Hepatocyte (in vitro differentiated cells): ENCODE data around the gene PKNOX2. TPM values are rescaled to one million over a fixed set of nuclear protein-coding genes. Genes with fewer than 3 reads are reported as not detected.

ENCODE experiments used
- DNase-seq: peaks from one replicate; pipeline ENCODE4 v3.0.0-alpha.2; 2016; ENCODE audit warnings: low spot score
- H2AFZ ChIP-seq: fragments of 200-600 bp; sonication (generic); 2 replicates; pipeline ENCODE4 v1.6.0; 2016; ENCODE audit warnings: antibody characterized with exemption, mild to moderate bottlenecking
- H3K27ac ChIP-seq: fragments of 200-600 bp; sonication (generic); 2 replicates; pipeline ENCODE4 v1.5.1; 2016; ENCODE audit warnings: mild to moderate bottlenecking
- H3K27me3 ChIP-seq: fragments of 200-600 bp; sonication (generic); 2 replicates; pipeline ENCODE4 v1.6.1; 2016
- H3K36me3 ChIP-seq: fragments of 200-600 bp; sonication (generic); replicated peaks from 2 replicates; pipeline ENCODE4 v1.5.1; 2016; ENCODE audit warnings: low read depth; ENCODE audit not compliant: insufficient read depth
- H3K4me1 ChIP-seq: fragments of 200-600 bp; sonication (generic); 2 replicates; pipeline ENCODE4 v1.5.1; 2016; ENCODE audit warnings: mild to moderate bottlenecking, moderate library complexity; ENCODE audit not compliant: insufficient read depth
- H3K4me2 ChIP-seq: fragments of 200-600 bp; sonication (generic); 2 replicates; pipeline ENCODE4 v1.6.0; 2016
- H3K4me3 ChIP-seq: fragments of 200-600 bp; sonication (generic); 2 replicates; pipeline ENCODE4 v1.5.1; 2016; ENCODE audit warnings: mild to moderate bottlenecking
- H3K79me2 ChIP-seq: fragments of 200-600 bp; sonication (generic); 2 replicates; pipeline ENCODE4 v1.6.0; 2017; ENCODE audit warnings: mild to moderate bottlenecking
- H3K9me2 ChIP-seq: fragments of 200-600 bp; sonication (generic); replicated peaks from 2 replicates; pipeline ENCODE4 v1.6.0; 2017; ENCODE audit warnings: mild to moderate bottlenecking; ENCODE audit not compliant: insufficient read depth
- H3K9me3 ChIP-seq: fragments of 200-600 bp; sonication (generic); 2 replicates; pipeline ENCODE4 v1.5.1; 2016; ENCODE audit warnings: low read depth, mild to moderate bottlenecking
- H4K20me1 ChIP-seq: fragments of 200-600 bp; sonication (generic); 2 replicates; pipeline ENCODE4 v1.6.0; 2016; ENCODE audit warnings: mild to moderate bottlenecking; ENCODE audit not compliant: insufficient read depth, poor library complexity, severe bottlenecking
- EZH2 ChIP-seq: fragments of 200-600 bp; sonication (generic); IDR thresholded peaks from 2 replicates; pipeline ENCODE4 v1.6.1; 2016; ENCODE audit warnings: antibody characterized with exemption, mild to moderate bottlenecking, borderline replicate concordance
- EZH2phosphoT487 ChIP-seq: fragments of 200-600 bp; sonication (generic); IDR thresholded peaks from one replicate; pipeline ENCODE4 v1.6.1; 2018; ENCODE audit warnings: antibody characterized with exemption, mild to moderate bottlenecking, low read depth, moderate library complexity; ENCODE audit not compliant: unreplicated experiment, severe bottlenecking
- WGBS: methylation state at CpG from one replicate; pipeline ENCODE4 v1.1.6; 2016; ENCODE audit warnings: low lambda C conversion rate; ENCODE audit errors: missing lambda C conversion rate; 5-methylcytosine and 5-hydroxymethylcytosine counted together
- polyA plus RNA-seq: library from polyadenylated mRNA; unstranded; fragments of >200 nt; fragmentation: Nextera tagmentation; extraction: Ambion mirVana; gene quantifications from 2 replicates; pipeline ENCODE4 v1.2.1, GENCODE V29; 2016
- total RNA-seq: library from RNA; depleted of rRNA; stranded (reverse); fragments of >200 nt; gene quantifications from 2 replicates; pipeline ENCODE4 v1.2.3, GENCODE V29; 2014
- TF ChIP-seq, protein P1 (sequence below): fragments of 200-600 bp; sonication (generic); IDR thresholded peaks from 2 replicates; pipeline ENCODE4 v1.5.1; 2016; ENCODE audit warnings: antibody characterized with exemption, mild to moderate bottlenecking; ENCODE audit not compliant: poor library complexity

The PKNOX2 gene
- total and polyA plus RNA-seq, 2 experiments from 2014 or later: 3.0 to 3.1 TPM

DNA sequence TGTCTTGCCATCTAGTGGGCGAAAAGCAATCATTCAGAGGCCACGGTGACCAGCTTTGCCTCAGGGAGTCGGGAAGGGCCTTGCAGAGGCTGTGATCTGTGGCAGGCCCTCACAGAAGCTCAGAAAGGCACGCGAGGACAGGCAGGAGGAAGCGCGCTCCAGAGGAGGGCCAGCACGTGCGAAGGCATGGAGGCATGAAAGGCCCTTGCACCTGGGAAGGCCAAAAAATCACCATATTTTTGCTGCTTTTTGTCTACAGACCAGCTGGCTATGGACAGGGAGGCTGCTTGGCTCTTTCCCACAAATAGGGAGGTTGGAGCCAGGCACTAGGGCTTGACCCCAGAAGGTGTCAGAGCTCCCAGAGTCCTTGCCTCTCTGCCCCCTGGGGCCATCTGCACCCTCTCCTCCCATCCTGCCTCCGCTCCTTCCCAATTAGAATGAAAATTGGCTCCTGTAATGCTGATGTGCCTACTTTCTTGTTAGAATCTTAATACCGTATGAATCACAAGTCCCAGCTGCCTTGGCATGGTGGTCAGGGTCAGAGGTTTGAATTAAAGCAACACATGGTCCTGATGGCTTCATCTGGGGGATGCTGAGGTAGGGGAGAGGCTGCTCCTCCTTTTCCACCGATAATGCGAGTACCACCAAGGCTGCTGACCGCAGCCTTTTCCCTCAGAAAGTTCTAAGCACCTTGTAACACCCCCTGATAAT is 262.4 kb downstream of the PKNOX2 start:
- Histone ChIP-seq H3K79me2 (no peaks in the 10 kb centered on the region), H4K20me1 (no peaks in the 10 kb centered on the region)
- DNase-seq: no peak

GRCh38 chr11:125428486-125429173 is 264.1 kb downstream of the PKNOX2 start:
- no peak overlapping the region for H3K4me3 ChIP-seq
- DNase-seq: no peak
- H3K9me3 ChIP-seq: no peaks in the 10 kb centered on the region
- H3K27ac ChIP-seq: no peak overlapping the region
- H2AFZ ChIP-seq: no peak overlapping the region
- H3K4me2 ChIP-seq: no peak overlapping the region
- TF ChIP-seq EZH2phosphoT487: no peak
- no peak for TF ChIP-seq EZH2
- TF ChIP-seq, protein P1, sequence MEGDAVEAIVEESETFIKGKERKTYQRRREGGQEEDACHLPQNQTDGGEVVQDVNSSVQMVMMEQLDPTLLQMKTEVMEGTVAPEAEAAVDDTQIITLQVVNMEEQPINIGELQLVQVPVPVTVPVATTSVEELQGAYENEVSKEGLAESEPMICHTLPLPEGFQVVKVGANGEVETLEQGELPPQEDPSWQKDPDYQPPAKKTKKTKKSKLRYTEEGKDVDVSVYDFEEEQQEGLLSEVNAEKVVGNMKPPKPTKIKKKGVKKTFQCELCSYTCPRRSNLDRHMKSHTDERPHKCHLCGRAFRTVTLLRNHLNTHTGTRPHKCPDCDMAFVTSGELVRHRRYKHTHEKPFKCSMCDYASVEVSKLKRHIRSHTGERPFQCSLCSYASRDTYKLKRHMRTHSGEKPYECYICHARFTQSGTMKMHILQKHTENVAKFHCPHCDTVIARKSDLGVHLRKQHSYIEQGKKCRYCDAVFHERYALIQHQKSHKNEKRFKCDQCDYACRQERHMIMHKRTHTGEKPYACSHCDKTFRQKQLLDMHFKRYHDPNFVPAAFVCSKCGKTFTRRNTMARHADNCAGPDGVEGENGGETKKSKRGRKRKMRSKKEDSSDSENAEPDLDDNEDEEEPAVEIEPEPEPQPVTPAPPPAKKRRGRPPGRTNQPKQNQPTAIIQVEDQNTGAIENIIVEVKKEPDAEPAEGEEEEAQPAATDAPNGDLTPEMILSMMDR: no peak
- no peaks in the 10 kb centered on the region for H3K36me3 ChIP-seq
- H3K27me3 ChIP-seq: no peaks in the 10 kb centered on the region
- H3K9me2 ChIP-seq: no peaks in the 10 kb centered on the region
- 68% methylated on average over 11 of the region's 11 CpGs for WGBS
- no peaks in the 10 kb centered on the region for H4K20me1 ChIP-seq
- peaks cover under 1% of the 10 kb centered on the region for H3K4me1 ChIP-seq
- no peaks in the 10 kb centered on the region for H3K79me2 ChIP-seq

More for the DNA sequence above, 262.4 kb downstream of the PKNOX2 start:
- Histone ChIP-seq H3K9me2 (no peaks in the 10 kb centered on the region), H3K4me3 (no peak overlapping the region), H2AFZ (no peak overlapping the region), H3K4me1 (no peaks in the 10 kb centered on the region), H3K4me2 (no peak overlapping the region), H3K9me3 (no peaks in the 10 kb centered on the region), H3K27me3 (no peaks in the 10 kb centered on the region), H3K36me3 (no peaks in the 10 kb centered on the region), H3K27ac (no peak overlapping the region)
- TF ChIP-seq EZH2phosphoT487 (no peak), EZH2 (no peak)
- TF ChIP-seq, protein P1: no peak
- WGBS: 88% methylated on average over 14 of the region's 14 CpGs

GRCh38 chr11:125429174-125429707 is 264.7 kb downstream of the PKNOX2 start:
- Histone ChIP-seq H2AFZ (no peak overlapping the region), H3K27me3 (no peaks in the 10 kb centered on the region), H3K36me3 (no peaks in the 10 kb centered on the region), H3K27ac (no peak overlapping the region), H3K9me3 (no peaks in the 10 kb centered on the region), H4K20me1 (no peaks in the 10 kb centered on the region), H3K4me3 (no peak overlapping the region), H3K4me1 (peaks cover 3% of the 10 kb centered on the region), H3K79me2 (no peaks in the 10 kb centered on the region), H3K9me2 (no peaks in the 10 kb centered on the region), H3K4me2 (no peak overlapping the region)
- TF ChIP-seq EZH2phosphoT487 (no peak), EZH2 (no peak)
- TF ChIP-seq, protein P1: peak; percentile 79
- peak; percentile 82 for DNase-seq
- WGBS: 32% methylated on average over 6 of the region's 6 CpGs
